HG03439 (cell line): ENCODE measurements around the gene ZNF747.
"Not testable (repeated sequence)": the region's sequence is repeated elsewhere in the genome, so short reads cannot be mapped to it uniquely, and the experiment has no call there.

Experiments used
- ATAC-seq: cut with Tn5 transposase; IDR thresholded peaks from one replicate; pipeline ENCODE4 v1.9.1; 2021; ENCODE audit warnings: mild to moderate bottlenecking, moderate library complexity; ENCODE audit not compliant: unreplicated experiment

The ZNF747 gene

GRCh38 chr16:30535106-30535776 lies 583 bp upstream of the ZNF747 start:
- ATAC-seq, result peak; percentile 8

DNA sequence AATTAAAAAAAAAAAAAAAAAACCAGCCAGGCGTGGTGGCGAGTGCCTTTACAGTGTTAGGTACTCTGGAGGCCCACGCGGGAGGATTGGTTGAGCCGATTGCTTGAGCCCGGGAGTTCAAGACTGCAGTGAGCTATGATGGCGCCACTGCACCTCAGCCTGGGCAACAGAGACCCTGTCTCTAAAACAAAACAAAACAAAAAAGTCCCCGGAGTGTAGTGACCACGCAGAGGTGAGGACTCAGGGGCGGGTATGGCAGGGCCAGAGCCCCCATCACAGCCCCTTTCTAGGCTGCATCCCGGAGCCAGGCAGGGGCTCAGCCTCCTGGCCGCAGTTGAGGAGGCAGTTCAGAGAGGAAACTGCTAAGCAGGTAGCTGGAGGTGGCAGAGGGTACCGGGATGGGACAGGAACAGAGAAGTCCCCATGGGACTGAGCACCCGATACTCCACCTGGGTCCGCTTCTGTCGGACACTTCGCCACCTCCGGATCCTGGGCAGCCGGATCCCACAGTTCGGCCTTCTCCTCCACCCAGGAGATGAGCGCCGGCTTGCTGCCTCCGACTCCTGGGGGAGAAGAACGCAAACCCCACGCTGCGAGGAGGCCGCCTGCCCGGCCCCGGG lies 800 bp downstream of the ZNF747 start:
- ATAC-seq, result peak; percentile 20

GRCh38 chr16:30533146-30533522 lies 1.5 kb downstream of the ZNF747 start:
- no peak for ATAC-seq

GRCh38 chr16:30532285-30533145 lies 2.1 kb downstream of the ZNF747 start:
- no peak for ATAC-seq

- ATAC-seq, result no peak
These were observed 4.3 kb downstream of the ZNF747 start for GRCh38 chr16:30530163-30531037.

GRCh38 chr16:30528799-30529457 lies 5.7 kb downstream of the ZNF747 start:
- no peak for ATAC-seq

DNA sequence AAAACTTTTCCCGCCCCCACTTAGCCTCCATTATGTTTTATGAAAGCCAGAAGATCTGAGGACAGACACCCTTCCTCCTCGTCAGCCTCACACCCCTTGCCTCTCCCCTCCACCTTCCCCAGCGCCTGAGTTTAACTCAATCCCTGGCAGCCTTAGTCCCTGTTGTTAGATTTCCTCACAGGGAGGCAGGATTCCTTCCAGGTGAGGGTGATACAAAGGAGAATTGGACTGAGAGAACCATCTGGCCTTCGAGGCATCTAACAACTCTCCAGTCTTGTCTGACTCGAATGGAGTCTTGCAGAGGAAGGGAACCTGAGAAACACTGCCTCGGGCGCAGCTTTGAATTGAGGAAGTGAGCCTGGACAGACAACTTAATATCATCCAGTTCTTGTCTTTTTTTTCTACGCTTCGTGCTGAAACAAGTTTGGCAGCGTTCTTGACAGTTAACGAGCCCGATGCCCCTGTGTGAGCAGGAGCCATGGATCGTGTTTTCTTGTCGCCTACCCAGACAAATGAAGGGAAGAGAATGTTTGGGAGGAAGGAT lies 7.0 kb downstream of the ZNF747 start:
- no peak for ATAC-seq

- peak; percentile 80 for ATAC-seq
These were observed 7.6 kb downstream of the ZNF747 start for GRCh38 chr16:30526823-30527634.

DNA sequence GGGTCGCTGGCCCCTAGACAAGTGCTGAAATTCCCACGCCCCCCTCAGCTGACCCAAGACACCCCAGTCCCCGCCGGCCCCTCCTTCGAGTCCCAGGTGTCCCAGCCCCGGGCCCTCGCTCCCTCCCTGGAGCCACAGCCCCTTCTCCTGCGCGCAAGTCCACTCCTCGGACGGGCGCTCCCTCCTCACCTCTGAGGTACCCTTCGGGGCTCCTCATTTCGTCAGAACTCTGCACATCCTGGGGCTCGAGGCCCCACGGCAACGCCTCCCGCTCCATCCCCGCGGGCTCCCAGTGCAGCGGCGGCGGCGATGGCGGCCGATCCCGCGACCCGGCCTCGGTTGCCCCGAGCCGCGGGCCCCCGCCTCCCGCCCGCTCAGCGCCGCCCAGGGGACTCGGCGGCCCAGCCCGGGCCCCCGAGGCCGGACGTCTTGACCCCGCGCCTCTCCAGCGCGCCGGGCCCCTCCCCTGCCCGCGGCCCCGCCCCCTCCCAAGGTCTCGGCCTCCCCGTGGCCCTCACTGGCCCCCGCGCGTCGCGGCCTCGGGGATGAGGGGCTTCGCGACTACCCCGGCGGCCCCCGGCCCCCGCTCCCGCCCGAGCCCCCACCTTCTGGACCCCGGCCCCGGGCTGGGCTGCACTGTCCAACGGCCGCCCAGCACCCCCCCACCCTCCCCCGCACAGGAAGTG lies 8.4 kb downstream of the ZNF747 start, which contains the start of gene ZNF768:
TSS of gene ZNF768 (minus strand) at position 430 of the 686 bp plus-strand sequence. CDS start at position 277, 153 bp downstream.
- ATAC-seq, result peak; percentile 32

DNA sequence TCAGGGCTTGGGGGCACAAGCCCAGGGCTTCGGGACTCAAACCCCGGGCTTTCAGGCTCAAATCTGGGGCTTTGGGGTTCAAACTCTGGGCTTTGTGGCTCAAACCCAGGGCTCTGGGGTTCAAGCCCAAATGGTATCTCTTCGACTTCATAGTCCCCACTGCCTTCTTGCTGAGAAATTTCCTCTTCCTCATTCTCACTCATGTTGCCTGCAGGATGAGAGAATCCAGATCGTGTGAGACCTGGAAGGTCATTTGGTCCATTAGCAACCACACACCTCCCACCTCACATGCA lies 8.9 kb downstream of the ZNF747 start:
- no peak for ATAC-seq

DNA sequence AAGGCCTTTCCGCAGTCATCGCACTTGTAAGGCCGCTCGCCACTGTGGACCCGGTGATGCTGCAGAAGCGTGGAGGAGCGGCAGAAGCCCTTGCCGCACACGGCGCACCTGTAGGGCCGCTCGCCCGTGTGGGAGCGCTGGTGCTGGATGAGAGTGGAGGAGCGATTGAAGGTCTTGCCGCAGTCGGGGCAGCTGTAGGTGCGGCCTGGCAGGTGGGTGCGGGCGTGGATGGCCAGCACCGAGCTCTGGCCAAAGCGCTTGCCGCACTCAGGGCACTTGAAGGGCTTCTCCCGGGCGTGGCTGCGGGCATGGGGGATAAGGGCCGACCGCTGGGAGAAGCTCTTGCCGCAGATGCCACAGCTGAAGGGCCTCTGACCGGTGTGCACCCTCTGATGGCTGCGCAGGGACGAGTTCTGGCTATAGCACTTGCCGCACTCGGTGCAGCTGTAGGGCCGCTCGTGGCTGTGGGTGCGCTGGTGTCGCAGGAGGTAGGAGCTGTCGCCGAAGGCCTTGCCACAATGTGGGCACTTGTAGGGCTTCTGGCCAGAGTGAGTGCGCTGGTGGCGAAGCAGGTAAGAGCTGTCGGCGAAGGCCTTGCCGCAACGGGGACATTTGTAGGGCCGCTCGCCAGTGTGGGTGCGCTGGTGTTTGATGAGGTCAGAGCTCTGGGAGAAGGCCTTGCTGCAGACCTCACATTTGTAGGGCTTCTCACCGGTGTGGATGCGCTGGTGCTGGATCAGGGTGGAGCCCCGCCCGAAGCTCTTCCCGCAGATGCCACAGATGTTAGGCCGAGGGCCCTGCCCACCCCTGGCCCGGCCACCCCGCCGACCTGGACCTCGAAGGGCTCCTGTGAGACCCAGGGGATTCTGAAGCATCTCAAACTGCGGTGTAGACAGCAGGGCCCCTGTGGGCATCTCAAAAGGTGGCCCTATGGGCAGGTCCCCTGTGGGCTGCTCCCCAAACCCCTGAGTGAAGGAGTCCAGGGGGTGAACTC lies 9.8 kb downstream of the ZNF747 start:
- no peak for ATAC-seq

- ATAC-seq, result no peak
These were observed 10.7 kb downstream of the ZNF747 start for GRCh38 chr16:30523768-30524574.

DNA sequence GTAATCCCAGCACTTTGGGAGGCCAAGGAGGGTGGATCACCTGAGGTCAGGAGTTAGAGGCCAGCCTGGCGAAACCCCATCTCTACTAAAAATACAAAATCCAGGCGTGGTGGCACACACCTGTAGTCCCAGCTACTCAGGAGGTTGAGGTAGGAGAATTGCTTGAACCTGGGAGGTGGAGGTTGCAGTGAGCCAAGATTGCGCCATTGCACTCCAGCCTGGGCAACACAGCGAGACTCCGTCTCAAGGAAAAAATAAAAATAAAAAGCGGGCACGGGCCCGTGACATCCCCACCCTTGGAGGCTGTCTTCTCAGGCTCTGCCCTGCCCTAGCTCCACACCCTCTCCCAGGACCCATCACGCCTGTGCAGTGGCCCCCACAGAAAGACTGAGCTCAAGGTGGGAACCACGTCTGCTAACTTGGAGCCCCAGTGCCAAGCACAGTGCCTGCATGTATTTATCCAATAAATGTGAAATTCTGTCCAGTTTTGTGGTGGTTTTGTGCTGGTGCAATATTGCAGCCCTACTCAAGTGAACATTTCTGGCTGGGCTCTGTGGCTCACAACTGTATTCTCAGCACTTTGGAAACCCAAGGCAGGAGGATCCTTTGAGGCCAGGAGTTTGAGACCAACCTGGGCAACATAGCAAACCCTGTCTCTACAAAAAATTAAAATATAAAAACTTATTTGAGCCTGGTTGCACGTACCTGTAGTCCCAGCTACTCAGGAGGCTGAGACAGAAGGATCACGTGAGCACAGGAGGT lies 11.8 kb downstream of the ZNF747 start:
- ATAC-seq, result not testable (repeated sequence)

GRCh38 chr16:30521873-30522641 lies 12.6 kb downstream of the ZNF747 start:
- no peak for ATAC-seq

GRCh38 chr16:30521476-30521872 lies 13.2 kb downstream of the ZNF747 start:
- no peak for ATAC-seq
